ENCODE measurements around the gene ANO3. TPM values are rescaled to one million over a fixed set of nuclear protein-coding genes. Genes with fewer than 3 reads are reported as not detected.

ANO3 gene
- total and polyA plus RNA-seq, 2 experiments from 2014 or later = not detected

DNA sequence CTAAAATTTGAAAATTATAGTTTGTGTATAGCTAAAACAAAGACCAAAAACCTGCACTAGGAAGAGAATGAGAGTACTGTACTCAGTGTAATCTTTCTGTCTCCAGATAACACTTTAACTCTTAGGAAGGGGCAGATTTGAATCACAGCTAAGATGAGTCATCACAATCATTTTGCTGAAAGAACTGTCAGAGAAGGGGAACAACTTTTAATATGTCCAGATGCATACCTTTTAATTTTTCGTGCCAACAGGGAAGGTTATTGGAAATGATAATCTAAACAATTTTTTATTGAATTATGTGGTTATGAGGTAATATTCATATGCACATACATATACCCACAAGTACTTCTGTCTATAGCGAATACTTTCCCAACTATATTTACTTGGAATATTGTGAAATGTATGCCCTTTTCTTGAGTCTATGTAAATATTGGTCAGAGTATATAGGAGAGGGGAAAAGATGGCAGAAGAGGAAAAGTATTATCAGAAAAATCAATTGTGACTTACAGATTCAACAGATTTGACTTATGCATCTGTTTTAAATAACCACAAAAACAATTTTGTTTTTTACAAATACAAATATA lies 291.2 kb downstream of the ANO3 start (continued):
- no peak for TF ChIP-seq POLR2AphosphoS5 (IDR thresholded peaks at IDR 0.05; ENCODE audit: low read depth)
- no peak for TF ChIP-seq EZH2phosphoT487 (IDR thresholded peaks at IDR 0.05; ENCODE audit: unreplicated experiment)
- no peak for TF ChIP-seq CREB1 (CRISPR knock-in tag; IDR thresholded peaks at IDR 0.05; ENCODE audit: low read depth)
- no peak for TF ChIP-seq ZNF114 (CRISPR knock-in tag; IDR thresholded peaks at IDR 0.05)
- no peak for TF ChIP-seq CTCF (conservative IDR thresholded peaks at IDR 0.05; ENCODE audit: low read depth in 2 of 2)
- TF ChIP-seq, protein P1, sequence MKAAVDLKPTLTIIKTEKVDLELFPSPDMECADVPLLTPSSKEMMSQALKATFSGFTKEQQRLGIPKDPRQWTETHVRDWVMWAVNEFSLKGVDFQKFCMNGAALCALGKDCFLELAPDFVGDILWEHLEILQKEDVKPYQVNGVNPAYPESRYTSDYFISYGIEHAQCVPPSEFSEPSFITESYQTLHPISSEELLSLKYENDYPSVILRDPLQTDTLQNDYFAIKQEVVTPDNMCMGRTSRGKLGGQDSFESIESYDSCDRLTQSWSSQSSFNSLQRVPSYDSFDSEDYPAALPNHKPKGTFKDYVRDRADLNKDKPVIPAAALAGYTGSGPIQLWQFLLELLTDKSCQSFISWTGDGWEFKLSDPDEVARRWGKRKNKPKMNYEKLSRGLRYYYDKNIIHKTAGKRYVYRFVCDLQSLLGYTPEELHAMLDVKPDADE (IDR thresholded peaks at IDR 0.05) = no peak
- no peak for TF ChIP-seq NANOG (IDR thresholded peaks at IDR 0.05; ENCODE audit: borderline replicate concordance)
- no peak for TF ChIP-seq ZNF331 (CRISPR knock-in tag; IDR thresholded peaks at IDR 0.05; ENCODE audit: low read depth)

- H3K4me1 Mint-ChIP-seq = no peaks in the 10 kb centered on the region
- no peaks in the 10 kb centered on the region for H3K36me3 Mint-ChIP-seq (ENCODE audit: low read depth)
- no peak overlapping the region for H3K4me3 Mint-ChIP-seq
- H3K27me3 Mint-ChIP-seq (ENCODE audit: insufficient read depth, low read depth, poor library complexity) = no peaks in the 10 kb centered on the region
- Histone ChIP-seq H3K9me2 (ENCODE audit: insufficient read depth) (no peaks in the 10 kb centered on the region), H3K4me2 (no peak overlapping the region), H3K4me3 (no peak overlapping the region), H3K27ac (ENCODE audit: low read depth) (no peak overlapping the region), H2AFZ (no peak overlapping the region), H3K36me3 (ENCODE audit: insufficient read depth) (no peaks in the 10 kb centered on the region), H3K79me2 (replicated peaks; ENCODE audit: insufficient read depth) (no peaks in the 10 kb centered on the region), H3K4me1 (ENCODE audit: insufficient read depth) (no peaks in the 10 kb centered on the region), H4K20me1 (replicated peaks; ENCODE audit: insufficient read depth) (no peaks in the 10 kb centered on the region), H3K27me3 (ENCODE audit: insufficient read depth) (no peaks in the 10 kb centered on the region), H3F3A (replicated peaks; ENCODE audit: low read depth) (no peaks in the 10 kb centered on the region)
- no peak for ATAC-seq
- no peak for DNase-seq (ENCODE audit: low spot score)
- H3K9me3 Mint-ChIP-seq = no peaks in the 10 kb centered on the region
- no peak overlapping the region for H3K27ac Mint-ChIP-seq
- TF ChIP-seq ZNF114 (CRISPR knock-in tag; IDR thresholded peaks at IDR 0.05) = no peak
- no peak for TF ChIP-seq CTCF (conservative IDR thresholded peaks at IDR 0.05; ENCODE audit: low read depth in 2 of 2)
- no peak for TF ChIP-seq POLR2AphosphoS5 (IDR thresholded peaks at IDR 0.05; ENCODE audit: low read depth)
- TF ChIP-seq EZH2phosphoT487 (IDR thresholded peaks at IDR 0.05; ENCODE audit: unreplicated experiment) = no peak
- TF ChIP-seq ZNF331 (CRISPR knock-in tag; IDR thresholded peaks at IDR 0.05; ENCODE audit: low read depth) = no peak
- no peak for TF ChIP-seq STAT1 (IDR thresholded peaks at IDR 0.05; ENCODE audit: unreplicated experiment)
- no peak for TF ChIP-seq JUNB (IDR thresholded peaks at IDR 0.05; ENCODE audit: unreplicated experiment)
- no peak for TF ChIP-seq NANOG (IDR thresholded peaks at IDR 0.05; ENCODE audit: borderline replicate concordance)
- no peak for TF ChIP-seq CREB1 (CRISPR knock-in tag; IDR thresholded peaks at IDR 0.05; ENCODE audit: low read depth)
- TF ChIP-seq, protein P2, sequence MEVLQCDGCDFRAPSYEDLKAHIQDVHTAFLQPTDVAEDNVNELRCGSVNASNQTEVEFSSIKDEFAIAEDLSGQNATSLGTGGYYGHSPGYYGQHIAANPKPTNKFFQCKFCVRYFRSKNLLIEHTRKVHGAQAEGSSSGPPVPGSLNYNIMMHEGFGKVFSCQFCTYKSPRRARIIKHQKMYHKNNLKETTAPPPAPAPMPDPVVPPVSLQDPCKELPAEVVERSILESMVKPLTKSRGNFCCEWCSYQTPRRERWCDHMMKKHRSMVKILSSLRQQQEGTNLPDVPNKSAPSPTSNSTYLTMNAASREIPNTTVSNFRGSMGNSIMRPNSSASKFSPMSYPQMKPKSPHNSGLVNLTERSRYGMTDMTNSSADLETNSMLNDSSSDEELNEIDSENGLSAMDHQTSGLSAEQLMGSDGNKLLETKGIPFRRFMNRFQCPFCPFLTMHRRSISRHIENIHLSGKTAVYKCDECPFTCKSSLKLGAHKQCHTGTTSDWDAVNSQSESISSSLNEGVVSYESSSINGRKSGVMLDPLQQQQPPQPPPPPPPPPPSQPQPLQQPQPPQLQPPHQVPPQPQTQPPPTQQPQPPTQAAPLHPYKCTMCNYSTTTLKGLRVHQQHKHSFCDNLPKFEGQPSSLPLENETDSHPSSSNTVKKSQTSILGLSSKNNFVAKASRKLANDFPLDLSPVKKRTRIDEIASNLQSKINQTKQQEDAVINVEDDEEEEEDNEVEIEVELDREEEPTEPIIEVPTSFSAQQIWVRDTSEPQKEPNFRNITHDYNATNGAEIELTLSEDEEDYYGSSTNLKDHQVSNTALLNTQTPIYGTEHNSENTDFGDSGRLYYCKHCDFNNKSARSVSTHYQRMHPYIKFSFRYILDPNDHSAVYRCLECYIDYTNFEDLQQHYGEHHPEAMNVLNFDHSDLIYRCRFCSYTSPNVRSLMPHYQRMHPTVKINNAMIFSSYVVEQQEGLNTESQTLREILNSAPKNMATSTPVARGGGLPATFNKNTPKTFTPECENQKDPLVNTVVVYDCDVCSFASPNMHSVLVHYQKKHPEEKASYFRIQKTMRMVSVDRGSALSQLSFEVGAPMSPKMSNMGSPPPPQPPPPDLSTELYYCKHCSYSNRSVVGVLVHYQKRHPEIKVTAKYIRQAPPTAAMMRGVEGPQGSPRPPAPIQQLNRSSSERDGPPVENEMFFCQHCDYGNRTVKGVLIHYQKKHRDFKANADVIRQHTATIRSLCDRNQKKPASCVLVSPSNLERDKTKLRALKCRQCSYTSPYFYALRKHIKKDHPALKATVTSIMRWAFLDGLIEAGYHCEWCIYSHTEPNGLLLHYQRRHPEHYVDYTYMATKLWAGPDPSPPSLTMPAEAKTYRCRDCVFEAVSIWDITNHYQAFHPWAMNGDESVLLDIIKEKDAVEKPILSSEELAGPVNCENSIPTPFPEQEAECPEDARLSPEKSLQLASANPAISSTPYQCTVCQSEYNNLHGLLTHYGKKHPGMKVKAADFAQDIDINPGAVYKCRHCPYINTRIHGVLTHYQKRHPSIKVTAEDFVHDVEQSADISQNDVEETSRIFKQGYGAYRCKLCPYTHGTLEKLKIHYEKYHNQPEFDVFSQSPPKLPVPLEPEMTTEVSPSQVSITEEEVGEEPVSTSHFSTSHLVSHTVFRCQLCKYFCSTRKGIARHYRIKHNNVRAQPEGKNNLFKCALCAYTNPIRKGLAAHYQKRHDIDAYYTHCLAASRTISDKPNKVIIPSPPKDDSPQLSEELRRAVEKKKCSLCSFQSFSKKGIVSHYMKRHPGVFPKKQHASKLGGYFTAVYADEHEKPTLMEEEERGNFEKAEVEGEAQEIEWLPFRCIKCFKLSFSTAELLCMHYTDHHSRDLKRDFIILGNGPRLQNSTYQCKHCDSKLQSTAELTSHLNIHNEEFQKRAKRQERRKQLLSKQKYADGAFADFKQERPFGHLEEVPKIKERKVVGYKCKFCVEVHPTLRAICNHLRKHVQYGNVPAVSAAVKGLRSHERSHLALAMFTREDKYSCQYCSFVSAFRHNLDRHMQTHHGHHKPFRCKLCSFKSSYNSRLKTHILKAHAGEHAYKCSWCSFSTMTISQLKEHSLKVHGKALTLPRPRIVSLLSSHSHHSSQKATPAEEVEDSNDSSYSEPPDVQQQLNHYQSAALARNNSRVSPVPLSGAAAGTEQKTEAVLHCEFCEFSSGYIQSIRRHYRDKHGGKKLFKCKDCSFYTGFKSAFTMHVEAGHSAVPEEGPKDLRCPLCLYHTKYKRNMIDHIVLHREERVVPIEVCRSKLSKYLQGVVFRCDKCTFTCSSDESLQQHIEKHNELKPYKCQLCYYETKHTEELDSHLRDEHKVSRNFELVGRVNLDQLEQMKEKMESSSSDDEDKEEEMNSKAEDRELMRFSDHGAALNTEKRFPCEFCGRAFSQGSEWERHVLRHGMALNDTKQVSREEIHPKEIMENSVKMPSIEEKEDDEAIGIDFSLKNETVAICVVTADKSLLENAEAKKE (CRISPR knock-in tag; IDR thresholded peaks at IDR 0.05) = no peak
- TF ChIP-seq EZH2 (IDR thresholded peaks at IDR 0.05; ENCODE audit: low read depth, unreplicated experiment) = no peak
Measured at GRCh38 chr11:26626346-26626745, 294.4 kb downstream of the ANO3 start.

Data from GM23338 (cell line).